Adrenal gland (tissue), 5 donors: ENCODE results near the gene RBM27.

Experiments used
- CTCF ChIP-seq, 6 experiments: fragments of 450-650 bp in 4 of 6; fragments of 200-600 bp in 2 of 6; sonication (generic) in 1 of 6; IDR thresholded peaks; 1 replicate in 5 of 6; 2 replicates in 1 of 6; pipeline versions ENCODE4 v1.5.1 to v1.8.0; 2016 to 2021; ENCODE audit warnings: antibody characterized with exemption in 6 of 6, mild to moderate bottlenecking in 2 of 6, moderate library complexity in 1 of 6
- POLR2A ChIP-seq, 2 donors: fragments of 450-650 bp; IDR thresholded peaks; one replicate each; pipeline ENCODE4 v1.6.1; 2017; ENCODE audit warnings: antibody characterized with exemption in 2 of 2, mild to moderate bottlenecking in 2 of 2, moderate library complexity in 1 of 2
- donor health status: DM: no; HTN: no; CAD: no.

DNA sequence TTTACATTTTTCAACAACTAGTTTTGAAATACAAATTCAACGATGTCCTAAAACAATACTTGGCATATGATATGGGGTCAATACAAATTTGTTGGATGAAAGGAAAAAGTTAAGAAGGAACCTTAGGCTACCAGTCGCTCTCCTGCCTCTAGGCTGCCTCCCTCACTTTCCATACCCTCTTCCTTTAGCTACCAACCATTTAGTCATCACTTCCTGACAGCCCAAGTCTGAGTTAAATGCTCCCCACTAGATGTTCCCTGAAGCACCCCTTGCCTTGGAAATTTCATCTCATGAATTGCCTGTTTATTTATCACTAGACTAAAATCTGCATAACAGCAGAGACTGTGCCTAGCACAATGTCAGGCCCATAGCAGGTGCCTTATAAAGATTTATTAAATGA, 18.2 kb upstream of the RBM27 start:
- TF ChIP-seq POLR2A (IDR thresholded peaks at IDR 0.05) (no peak), CTCF (IDR thresholded peaks at IDR 0.05) (no peak)
